GM19324 (cell line): ENCODE measurements around the gene EIPR1.
A peak's percentile ranks its signal among the peaks of the same experiment; 100 is the strongest.

Experiments
- ATAC-seq: cut with Tn5 transposase; IDR thresholded peaks from one replicate; pipeline ENCODE4 v1.9.1; 2021; ENCODE audit warnings: mild to moderate bottlenecking, moderate library complexity; ENCODE audit not compliant: unreplicated experiment, low FRiP score

Gene EIPR1

DNA sequence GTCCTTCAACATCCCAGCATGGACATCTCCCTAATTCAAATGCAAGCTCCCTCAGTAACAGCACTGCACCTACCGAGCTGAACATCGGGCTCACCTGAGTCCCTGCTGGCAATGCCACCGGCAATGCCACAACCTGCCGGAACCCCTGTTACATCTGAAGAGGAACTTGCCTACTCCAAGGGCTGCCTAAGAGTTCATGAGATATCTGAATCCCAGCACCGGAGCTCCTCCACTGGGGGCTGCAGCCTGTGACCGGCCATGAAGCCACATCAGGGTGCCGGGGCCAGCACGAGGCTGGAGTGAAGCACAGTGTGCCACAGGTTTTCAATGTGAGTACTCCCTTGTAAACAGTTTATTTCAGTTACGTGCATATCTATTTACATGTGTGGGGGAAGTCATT lies 152.9 kb downstream of the EIPR1 start:
- no peak for ATAC-seq

DNA sequence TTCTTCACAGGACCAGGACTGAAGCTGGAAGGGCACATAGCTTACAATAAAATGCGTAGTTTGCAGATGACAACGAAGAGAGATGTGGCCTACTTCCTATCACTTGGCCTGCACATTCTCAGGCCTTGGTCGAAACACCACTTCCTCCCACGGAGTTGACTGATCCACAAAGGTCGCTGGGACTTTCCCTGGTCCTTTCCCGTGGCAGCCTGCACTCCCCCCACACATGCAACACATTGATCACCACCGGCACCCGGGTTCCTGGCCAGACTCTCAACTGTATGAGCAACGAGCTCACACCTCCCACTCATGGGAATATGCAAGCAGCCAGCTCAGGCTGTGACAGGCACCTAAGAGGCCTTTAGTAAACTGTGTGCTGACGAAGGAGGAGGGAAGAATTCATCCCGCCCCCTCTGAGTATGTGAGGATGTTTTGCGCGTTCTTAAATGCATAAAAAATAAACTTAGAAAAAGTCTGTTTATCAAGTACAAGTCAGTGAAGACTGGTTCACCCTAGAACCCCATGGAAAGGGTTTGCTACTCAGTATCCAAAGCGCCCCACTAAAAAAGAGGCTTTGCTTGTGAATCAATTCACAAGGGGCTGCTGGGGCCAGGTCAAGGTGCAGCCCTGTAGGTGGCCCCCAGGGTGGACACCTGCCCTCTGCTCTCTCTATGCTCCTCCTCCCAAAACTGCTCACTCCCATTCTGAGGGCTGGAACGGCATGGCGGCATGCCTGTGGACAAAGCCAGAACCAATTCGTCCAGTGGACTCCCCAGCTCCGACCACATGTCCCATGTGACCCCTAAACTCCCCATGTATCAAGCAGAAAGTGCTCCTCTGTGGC lies 154.3 kb downstream of the EIPR1 start:
- peak; percentile 88 for ATAC-seq

DNA sequence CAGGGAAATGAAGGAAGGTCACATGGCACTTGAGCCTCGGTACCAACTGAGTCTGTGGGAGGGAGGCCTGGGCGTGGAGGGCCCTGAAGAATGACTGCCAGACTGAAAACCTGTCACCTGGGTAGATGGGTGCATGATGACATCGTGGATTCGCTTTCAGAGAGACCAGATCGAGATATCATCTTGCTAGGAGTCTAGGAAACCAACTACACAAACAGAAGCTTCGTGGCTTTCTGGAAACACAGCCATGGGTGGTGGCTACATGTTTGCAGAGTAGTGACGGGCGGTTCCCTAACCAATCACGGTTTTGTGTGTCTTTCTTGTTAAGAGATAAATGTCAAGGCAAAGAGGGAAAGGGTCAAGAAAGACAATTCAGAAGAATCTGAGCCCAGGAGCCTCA lies 155.0 kb downstream of the EIPR1 start:
- ATAC-seq, result peak; percentile 52

GRCh38 chr2:3219536-3219935 lies 158.1 kb downstream of the EIPR1 start:
- ATAC-seq, result no peak

DNA sequence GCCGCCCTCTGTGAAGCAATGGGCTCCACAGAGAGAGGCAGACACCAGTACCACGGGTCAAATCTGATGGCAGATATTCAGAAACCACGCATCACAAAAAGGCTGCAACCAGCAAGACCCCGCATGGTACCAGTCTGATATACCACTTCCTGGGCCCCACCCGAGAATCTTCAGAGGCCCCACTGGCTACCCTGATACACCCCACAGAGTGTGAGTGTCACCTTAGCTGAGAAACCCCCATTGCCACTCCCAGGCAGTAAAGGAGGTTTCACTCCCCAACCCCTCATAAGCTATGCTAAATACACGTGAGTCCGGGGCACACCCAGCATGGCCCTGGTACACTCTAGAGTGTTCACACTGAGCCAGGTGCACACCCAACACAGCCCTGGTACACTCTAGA lies 160.0 kb downstream of the EIPR1 start:
- ATAC-seq, result no peak

DNA sequence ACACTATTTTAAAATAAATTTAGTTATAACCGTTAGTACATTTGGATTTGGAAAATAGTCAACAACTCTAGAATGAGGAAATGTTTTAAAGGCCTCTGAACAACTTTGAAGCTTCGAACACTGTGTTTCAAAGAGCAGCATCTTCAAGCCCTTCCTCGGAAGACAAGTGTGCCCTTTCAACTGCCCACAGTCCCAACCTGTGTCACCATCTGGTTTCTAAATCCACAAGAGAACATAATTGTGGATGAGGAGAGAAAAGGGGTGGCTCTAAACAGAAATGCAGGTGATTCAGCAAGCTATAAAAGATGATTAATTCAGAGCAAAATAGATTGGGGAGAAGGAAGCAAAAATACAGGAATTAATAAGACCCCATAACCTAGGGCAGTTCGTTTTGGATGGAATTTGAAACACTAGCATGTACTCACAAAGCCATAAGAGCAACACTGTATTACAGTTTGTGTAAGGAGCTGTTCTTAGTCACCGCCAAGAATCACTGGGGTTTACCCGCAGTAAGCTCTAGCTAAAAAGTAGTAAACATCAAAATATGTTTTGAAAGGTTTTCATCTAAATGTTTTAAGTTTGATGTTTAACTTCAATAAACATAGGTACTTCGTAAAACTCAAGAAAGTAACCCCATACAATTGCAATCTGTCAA lies 160.7 kb downstream of the EIPR1 start:
- no peak for ATAC-seq

DNA sequence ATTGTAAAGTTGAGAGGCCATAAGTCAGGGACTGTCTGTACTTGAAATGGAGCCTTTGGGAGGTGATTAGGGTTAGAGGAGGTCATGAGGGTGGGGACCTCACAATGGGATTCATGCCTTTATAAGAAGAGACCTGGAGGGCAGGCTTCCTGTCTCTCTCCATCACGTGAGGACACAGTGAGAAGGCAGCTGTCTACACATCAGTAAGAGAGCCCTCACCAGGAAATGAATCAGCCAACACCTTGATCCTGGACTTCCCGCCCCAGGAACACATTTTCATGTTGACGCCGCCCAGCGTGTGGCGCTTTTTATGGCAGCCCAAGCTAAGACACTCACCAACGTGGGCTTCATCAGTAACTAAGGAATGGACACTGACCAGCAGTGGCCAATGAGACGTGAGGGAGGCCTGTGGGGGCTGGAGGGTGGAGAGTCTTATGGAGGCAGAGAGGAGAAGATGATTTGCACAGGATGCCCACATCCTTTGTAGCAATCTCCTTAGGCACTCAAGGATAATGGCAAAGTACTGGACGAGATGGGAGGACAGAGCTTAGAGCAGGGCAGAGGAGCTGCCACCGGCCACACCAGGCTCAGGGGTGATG lies 162.7 kb downstream of the EIPR1 start:
- ATAC-seq, result no peak

- ATAC-seq, result no peak
Measured at GRCh38 chr2:3214065-3214464, 163.6 kb downstream of the EIPR1 start.

- ATAC-seq, result no peak
Measured at GRCh38 chr2:3212984-3213383, 164.6 kb downstream of the EIPR1 start.

DNA sequence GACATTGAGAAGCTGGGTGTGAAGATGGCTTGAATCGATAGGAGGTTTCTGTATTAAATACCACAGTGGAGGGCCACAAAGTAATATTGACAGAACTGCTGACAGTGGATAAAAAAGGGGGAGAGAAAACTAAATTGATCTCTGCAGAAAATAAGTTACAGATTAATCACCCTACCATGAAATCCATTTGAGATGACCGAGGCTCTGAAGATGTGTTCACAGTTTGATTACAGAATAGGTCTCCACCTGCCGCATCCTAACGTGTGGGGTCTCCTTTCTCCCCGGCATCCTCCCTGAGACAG lies 165.6 kb downstream of the EIPR1 start:
- ATAC-seq, result no peak

DNA sequence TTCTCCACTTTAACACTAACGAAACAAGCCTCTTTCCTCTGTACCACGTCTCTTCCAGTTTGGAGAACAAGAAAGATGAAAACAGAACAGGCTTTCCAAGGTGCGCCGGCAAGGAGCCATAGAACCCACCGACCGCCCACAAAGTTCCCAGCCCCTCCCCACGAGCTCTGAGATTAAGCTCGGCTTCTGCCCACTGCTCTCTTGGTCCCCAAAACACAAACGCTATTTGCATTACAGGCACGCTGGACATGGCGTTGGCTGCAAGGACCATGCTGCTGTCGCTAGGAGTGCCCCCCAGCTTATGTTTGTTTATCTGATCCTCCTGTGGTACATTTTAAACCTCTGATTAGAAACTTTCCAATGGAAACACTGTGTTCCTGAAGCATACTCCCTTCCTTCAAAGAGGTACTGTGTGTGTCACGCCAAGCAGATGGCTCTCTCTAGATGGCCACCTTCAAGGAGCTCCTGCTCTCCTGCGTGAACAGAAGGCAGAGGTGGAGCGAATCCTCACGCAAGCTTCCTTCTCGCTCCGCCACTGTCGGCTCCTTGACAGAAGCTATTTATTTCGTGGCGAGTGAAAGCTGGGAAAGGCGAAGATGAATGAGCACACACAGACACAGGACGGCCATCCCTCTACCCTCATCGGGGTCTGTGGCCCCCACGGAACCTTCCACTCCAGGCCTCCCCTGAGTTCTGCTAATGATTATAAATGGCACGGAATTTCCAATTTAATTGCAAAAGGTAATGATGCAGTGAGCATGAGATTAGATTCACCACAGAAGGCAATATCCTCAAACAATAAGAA lies 166.2 kb downstream of the EIPR1 start:
- no peak for ATAC-seq

GRCh38 chr2:3210257-3210656 lies 167.4 kb downstream of the EIPR1 start:
- no peak for ATAC-seq

- ATAC-seq, result no peak
Measured at GRCh38 chr2:3209258-3209657, 168.4 kb downstream of the EIPR1 start.

DNA sequence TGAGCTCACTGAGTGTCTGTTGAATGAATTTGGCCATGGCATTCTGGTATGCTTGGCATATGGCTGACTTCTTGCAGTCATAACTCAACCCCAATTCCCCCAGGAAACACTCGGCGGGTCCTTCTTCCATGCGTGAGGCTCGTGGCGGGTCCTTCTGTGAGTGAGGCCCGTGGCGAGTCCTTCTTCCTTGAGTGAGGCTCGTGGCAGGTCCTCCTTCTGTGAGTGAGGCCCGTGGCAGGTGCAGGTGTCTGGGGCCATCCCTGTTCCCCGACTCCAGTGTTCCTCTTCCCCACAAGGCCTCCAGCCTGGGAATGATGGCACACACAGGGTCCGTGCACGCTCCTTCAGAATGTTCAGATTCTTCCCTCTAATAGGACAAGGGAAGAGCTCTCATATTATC lies 169.0 kb downstream of the EIPR1 start:
- no peak for ATAC-seq

DNA sequence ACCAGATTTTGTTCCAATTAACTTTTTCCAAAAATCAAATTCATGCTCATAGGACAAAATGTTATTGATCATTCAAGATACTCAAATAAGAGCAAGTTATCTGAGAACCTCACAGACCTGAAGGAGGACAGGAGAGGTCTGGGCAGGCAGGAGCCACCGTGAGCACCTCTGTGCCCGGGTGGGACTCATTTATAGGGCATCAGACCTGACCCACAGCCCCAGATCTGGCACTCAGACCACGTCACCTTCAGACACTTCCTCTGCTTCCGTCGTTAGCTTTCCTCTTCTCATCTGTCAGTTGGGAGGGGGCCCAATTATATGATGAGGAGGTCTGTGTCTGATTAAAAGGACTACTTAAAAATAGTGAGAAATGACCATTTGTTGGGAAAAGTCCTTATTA lies 169.4 kb downstream of the EIPR1 start:
- no peak for ATAC-seq

DNA sequence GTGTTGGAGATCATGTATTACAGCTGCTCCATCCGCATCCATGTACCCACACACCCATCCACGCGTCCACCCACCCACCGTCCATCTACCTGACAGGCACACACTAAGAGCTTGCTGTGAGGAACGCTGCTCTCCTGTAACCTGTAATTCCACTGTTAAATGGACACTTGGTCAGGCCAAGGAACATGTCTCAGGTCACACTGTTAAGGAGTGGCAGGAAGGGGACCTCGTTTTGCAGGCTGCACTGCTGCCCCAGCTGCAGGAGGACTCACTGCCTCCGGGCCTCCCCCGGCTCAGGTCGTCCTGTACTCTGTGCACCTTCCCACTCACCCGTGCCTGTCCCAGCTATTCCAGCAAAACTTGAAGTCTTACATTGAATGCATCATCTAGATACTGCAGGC lies 170.5 kb downstream of the EIPR1 start:
- no peak for ATAC-seq

DNA sequence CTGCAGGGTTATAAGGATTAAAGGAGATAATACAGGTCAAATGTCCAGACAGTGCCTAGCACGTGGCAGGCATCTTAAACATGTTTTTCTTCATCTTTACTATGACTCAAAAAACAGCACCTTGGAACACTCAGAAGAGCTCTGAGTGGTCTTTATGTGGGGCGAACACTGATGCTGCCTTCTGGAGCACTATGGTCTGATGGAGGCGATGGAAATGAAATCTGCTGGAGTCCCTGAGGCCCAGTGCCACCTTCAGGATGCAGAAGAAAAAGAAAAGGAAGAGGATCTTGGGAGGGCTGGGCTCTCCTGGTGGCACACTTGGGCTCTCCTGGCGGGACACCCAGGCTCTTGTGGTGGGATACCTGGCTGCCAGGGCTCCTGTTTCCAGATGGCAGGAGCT lies 171.8 kb downstream of the EIPR1 start:
- no peak for ATAC-seq

DNA sequence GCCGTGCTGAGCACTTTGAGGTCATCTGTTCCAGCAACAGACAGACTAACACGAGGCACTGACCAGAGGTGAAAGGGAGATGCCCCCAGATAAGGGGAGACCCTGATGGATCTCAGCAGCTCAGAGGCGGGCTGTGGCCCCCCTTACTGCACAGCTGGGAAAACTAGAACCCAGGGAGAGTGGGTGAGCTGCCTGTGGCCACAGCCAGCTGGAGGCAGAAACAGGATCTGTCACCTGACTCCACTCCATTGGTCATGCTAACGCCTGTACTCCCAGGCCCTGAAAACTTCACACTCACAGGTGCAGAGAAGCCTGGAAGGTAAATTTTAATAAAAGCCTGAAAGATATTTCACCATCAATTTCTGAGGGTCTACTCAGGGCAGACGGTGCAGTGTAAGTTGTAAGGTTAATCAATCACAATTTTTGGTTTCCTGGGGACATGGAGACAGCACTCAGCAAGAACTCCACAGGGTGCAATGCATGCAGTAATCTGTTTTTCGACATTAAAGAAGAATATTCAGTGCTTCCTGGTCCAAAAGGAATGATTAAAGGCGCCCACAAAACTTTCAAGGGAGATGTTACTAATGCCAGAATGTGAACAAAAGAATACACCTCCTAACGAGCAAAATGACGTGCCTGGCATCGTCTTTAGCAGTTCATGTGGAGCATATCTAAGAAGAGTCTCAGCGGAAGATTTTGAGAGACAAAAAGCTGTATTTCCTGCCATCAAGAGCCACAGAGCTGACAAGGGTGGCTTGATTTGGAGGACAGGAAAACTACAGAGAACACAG lies 173.4 kb downstream of the EIPR1 start:
- ATAC-seq, result no peak

DNA sequence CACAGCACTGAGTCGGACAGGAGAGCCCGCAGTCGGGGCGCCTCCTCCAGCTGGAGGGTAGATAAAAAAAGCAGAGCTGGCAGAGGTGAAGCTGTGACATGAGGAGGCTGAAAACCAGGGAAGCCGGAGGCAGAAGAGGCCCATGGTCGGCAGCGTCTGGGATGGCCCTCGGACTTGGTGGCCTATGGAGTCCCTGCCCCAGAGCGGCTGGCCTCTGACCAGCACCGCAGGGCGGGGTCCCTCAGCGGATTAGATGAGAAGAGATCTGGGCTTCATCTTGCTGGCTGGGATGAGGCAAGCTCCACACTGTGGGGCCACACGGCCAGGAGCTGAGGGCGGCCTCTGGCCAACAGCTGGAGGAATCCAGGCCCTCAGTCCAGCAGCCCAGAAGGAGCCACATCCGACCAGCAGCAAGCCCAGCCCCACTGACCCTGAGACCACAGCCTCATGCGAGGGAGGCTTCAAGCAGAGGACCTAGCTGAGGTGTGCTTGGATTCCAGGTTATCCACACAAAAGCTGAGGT lies 174.1 kb downstream of the EIPR1 start:
- no peak for ATAC-seq

DNA sequence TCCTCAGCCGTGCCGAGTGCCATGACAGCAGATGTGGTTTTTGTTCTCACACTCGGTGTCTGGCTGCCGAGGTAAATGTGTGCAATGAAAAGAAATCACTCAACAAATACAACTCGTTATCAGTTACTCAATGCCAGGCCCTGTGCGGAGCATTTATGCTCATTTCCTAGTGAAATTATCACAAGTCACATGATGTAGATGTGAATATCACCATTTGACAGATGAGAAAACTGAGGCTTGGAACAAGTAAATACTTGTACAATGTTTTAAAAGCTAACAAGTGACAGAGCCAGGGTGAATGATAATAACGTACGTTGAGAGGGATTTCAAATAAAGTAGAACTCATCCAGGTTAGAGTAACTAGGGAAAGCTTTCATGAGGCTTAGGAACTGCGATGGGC lies 174.7 kb downstream of the EIPR1 start:
- ATAC-seq, result no peak
